Stimulated activated CD4-positive, alpha-beta T cell treated with anti-CD3 and anti-CD28 coated beads, Interleukin-4, amount 100 ng/mL, for 48 hours (primary cell): ENCODE data around the gene PEPD.

Experiments
- DNase-seq, 2 donors: peaks; one replicate each; pipeline ENCODE4 v3.0.0-alpha.2; 2020; ENCODE audit warnings: low read depth in 2 of 2

Gene PEPD

DNA sequence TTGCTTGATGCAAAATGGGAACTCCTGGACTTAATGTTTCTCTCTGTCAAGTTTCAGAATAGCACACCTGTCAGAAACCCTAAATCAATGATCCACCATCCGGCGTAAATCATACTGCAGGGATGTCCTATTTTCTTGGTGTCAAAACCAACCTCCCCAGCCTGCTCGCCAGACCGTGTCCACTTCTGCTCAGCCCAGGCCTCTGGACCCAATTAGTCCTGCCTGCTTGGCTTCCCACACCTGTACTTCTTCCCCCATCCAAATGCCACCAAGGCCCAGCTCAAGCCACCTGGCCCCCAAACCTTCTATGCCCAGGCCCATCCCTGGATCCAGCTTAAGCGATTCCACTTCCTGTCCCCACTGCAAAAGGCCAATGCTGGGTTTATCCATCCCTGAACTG lies 25.1 kb upstream of the PEPD start:
- no peak for DNase-seq

DNA sequence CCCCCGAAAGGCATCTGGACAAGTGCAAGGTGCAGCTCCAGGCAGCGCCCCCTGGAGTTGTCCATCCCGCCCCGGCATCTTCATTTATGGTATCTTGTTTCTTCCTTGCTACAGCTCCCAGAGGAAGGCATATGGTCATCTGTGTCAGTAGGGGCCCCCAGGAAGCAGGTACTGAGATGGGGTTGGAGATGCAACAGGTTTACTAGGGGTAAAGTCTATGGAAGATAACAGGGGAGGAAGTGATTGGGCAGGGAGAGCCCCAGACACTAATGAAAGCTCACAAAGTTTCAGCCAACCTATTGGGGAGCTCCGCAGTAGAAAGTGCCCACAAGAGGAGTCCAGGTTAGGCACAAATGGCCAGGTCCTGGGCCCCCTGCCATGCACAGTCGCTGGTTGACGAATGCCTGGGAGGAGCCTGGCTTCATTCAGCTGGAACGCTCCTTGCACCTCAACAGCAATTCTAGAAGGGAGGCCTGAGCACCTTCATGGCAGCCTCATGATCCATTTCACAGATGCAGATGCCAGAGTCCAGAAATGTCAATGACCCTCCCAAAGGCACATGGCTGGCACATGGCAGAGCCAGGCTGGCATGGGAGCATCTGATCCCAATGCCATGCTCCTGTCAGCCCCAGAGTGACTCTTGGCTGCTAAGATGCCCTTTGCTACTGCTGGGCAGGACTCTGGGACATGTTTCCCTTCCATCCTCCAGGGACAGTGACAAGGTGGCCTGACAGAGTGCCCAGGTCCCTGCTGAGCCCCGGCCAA lies 23.8 kb upstream of the PEPD start:
- DNase-seq: no peak

DNA sequence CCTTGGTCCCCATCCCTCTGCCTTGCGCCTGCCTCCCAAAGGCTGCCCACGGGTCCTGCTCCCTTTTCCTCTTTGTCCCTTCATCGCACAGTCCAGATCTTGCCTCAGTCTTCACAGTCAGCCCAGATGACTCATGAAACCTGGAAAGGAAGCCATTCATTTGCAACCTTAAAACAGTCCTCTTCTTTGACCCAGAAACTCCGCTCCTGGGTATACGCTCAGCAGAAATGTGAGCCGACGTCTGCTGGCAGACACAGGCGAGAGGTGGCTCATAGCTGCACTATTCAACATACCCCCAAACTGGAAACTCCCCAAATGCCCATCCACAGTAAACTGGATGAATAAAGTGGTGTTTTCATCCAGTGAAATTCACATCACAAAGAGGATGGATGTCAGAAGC lies 13.6 kb upstream of the PEPD start:
- no peak for DNase-seq

GRCh38 chr19:33532859-33533460 lies 11.4 kb upstream of the PEPD start:
- no peak for DNase-seq

DNA sequence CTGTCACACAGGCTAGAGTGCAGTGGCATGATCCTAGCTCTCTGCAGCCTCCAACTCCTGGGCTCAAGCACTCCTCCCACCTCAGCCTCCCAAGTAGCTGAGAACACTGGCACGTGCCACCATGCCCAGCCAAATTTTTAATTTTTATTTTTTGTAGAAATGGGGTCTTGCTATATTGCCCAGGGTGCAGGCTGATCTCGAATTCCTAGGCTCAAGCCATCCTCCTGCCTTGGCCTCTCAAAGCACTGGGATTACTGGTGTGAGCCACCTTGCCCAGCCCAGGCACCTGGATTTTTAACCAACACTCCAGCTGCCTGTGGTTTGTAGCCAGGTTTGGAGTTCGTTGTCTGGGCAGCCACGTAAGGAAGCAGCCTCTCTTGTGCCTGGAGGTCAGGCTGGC lies 9.3 kb upstream of the PEPD start:
- no peak for DNase-seq

GRCh38 chr19:33530296-33530695 lies 8.7 kb upstream of the PEPD start:
- no peak for DNase-seq

DNA sequence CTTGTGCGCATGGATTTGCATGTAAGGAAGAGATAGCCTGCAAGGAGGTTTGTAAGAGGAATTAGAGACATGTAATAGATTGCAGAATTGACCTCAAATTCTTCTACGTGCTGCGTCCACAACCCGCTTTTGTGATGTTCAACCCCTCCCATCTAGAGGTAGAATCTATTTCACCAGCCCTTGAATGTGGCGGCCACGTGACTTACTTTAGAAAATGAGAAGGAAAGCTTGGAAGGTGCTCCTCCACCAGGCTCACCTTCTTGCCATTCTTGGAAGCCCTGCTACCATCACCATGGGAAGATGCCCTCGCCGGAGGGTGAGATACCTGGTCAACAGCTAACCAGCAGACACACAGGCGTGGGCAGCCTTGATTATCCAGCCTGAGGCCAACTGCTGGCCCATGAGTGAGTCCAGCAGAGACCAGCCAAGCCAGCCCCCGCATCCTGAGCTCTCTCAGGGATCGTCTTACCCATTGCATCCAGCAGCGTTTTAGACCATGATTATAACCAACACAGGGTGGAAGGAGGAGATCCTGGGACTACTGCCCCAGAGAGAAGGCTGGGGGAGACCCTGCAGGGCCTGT lies 7.6 kb upstream of the PEPD start:
- no peak for DNase-seq

DNA sequence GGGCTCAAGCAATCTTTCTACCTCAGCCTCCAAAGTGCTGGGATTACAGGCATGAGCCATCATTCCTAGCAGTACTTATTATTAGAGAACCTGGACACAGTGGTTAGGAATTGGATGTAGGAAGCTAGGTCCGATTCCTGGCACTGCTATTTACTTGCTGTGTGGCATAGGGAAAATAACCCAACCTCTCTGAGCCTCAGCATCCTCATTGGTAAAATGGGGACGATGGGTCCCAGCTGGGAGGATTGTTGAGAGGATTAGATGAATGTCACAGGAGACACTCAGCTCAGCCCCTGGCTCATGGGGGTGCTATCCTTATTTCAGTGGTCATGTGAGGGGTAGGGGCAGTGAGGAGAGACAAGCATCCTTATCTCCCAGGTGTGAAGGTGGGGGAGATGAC lies 6.8 kb upstream of the PEPD start:
- no peak for DNase-seq

DNA sequence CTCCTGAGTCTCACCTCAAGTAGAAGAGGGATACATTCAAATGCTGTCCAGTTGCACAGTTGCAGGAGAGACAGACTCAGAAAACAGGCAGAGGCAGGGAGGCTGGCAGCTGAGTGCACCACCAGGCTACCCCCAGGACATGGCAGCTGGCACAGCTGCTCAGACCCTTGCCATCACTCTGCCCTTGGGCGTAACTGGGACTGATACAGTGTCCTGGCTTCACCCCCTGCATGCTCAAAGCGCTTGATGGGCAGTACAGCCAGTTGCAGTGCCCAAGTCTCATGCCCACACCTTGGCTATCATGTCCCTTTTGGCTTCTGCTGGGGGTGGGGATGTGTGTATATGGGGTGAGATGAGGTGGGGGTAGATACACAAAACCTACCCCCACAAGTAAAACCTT lies 5.5 kb upstream of the PEPD start:
- DNase-seq: no peak

DNA sequence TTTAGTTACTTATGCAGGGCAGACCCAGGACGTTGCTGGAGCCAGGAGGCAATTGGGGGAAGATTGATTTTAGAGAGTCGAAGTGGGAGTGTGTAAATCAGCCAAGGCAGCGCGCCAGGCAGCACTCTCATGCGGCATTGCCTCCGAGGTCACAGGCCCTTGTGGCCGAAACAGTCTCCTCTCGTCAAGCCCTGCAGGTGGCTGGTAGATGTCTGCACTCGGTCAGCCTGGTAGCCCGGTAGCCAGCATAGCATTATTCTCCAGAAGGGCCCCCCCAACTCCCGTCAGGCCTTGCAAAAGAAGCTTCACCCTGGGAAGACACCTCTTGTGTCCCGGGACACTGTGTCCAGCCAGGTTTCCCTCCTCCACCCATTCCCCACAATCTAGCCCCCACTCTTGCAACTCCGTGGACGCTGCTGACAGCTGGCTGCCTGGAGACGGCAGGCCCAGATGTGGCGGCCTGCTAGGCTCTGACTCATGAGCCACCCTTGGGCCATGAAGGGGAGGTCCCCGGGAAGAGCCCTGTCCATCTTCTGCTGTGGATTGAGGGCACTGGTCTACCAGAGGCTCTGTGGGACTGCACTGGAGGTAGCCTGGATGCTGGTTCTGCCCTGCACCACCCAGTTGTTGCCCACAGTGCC lies 2.6 kb upstream of the PEPD start:
- no peak for DNase-seq

DNA sequence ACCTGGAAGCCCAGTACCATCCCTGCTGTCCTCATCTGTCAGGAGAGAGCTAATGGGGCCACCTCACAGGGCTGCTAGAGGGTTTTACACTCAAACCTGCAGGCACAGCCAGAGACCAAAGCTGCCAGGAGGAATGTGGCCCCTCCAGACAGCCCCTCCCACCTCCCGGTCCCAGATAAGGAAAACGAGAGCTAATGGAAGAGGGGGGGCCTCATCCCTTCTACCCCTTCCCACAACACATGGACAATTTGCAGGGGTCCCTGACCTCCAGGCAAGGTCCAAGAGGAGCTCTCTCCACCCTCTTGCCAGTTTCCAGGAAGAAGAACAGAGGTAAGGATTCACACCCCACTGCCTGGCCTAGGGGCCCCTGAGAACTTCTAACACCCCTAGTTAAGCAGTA lies 1.6 kb upstream of the PEPD start:
- DNase-seq: no peak

- no peak for DNase-seq
Measured at GRCh38 chr19:33522371-33522662, 726 bp upstream of the PEPD start.

- DNase-seq: no peak
Measured at GRCh38 chr19:33520844-33521479, 629 bp downstream of the PEPD start.

DNA sequence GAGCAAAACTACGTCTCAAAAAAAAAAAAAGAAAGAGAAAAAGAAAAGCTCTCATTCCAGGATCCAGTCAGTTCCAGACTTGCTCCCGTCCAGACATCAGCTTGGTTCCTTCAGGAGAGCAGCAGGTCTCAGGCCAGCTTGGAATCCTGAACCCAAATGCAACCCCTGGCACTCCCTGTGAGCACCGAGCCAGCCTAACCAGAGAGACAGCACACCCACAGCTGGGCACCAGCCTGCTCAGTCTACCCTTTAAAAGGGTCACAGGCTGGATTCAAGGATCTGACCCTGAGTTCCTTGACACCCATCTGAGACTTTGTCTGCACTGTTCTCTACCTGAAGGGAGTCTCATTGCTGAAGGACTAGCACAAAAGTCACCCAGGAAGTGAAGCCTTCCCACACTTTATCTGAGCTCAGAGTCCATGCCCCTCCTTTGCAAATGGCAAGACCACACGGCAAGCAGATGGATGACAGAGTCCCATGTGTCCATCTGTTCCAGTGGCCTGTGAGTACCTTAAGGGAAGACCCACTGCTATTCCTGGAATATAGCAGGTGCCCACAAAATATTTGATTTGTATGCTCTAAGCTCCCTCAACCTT lies 1.4 kb downstream of the PEPD start:
- DNase-seq: no peak

- DNase-seq: no peak
Measured at GRCh38 chr19:33519416-33519815, 2.2 kb downstream of the PEPD start.

GRCh38 chr19:33518541-33518940 lies 3.0 kb downstream of the PEPD start:
- no peak for DNase-seq

GRCh38 chr19:33517922-33518321 lies 3.7 kb downstream of the PEPD start:
- DNase-seq: no peak

GRCh38 chr19:33515921-33516320 lies 5.7 kb downstream of the PEPD start:
- DNase-seq: no peak

GRCh38 chr19:33514885-33515551 lies 6.6 kb downstream of the PEPD start:
- DNase-seq: no peak

GRCh38 chr19:33513424-33513823 lies 8.2 kb downstream of the PEPD start:
- DNase-seq: no peak

GRCh38 chr19:33512580-33513137 lies 8.9 kb downstream of the PEPD start:
- no peak for DNase-seq
